ENCODE data around the gene ATP5MG. TPM values are rescaled to one million over a fixed set of nuclear protein-coding genes. Genes with fewer than 3 reads are reported as not detected.

Gene ATP5MG
- total RNA-seq, 4 donors from 2014 or later: 44.2 to 65.0 (median 48.8) TPM

- no peak for TF ChIP-seq POLR2A (IDR thresholded peaks at IDR 0.05)
- TF ChIP-seq, protein P1, sequence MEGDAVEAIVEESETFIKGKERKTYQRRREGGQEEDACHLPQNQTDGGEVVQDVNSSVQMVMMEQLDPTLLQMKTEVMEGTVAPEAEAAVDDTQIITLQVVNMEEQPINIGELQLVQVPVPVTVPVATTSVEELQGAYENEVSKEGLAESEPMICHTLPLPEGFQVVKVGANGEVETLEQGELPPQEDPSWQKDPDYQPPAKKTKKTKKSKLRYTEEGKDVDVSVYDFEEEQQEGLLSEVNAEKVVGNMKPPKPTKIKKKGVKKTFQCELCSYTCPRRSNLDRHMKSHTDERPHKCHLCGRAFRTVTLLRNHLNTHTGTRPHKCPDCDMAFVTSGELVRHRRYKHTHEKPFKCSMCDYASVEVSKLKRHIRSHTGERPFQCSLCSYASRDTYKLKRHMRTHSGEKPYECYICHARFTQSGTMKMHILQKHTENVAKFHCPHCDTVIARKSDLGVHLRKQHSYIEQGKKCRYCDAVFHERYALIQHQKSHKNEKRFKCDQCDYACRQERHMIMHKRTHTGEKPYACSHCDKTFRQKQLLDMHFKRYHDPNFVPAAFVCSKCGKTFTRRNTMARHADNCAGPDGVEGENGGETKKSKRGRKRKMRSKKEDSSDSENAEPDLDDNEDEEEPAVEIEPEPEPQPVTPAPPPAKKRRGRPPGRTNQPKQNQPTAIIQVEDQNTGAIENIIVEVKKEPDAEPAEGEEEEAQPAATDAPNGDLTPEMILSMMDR (IDR thresholded peaks at IDR 0.05): no peak
- H3K4me3 ChIP-seq: no peak overlapping the region
- intact Hi-C loops (cut with DNase I): no loop called here
- H3K4me1 ChIP-seq: peaks cover 0 to 20% (median 0%) of the 10 kb centered on the region in 3 donors
- peaks cover 0 to 11% (median 0%) of the 10 kb centered on the region in 3 donors for H3K36me3 ChIP-seq
- WGBS, 2 donors: 86 to 88% methylated on average over 4 of the region's 4 CpGs
- no peak overlapping the region for H3K27ac ChIP-seq
- DNase-seq: no peak
- no peaks in the 10 kb centered on the region for H3K9me3 ChIP-seq
- no peaks in the 10 kb centered on the region for H3K27me3 ChIP-seq
Measured at GRCh38 chr11:118449316-118449918, 48.0 kb downstream of the ATP5MG start.

DNA sequence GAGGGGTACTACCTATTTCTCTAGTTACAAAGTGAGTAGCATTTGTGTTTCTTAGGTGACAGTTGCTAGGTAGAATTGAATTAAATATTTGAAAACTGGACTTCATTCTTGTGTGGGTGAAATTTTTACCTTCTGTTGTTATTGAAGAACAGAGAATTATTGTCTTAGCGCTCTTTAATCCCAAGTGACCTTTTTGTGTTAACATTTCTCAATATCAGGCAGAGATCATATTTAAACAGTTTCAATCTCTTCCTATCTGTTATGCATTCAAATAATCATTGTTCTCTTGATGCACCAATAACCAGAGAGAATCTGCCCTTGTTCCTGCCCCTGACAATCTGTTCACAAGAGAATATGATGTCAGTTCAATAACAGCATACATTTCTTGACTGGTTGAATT is 49.0 kb downstream of the ATP5MG start:
- Histone ChIP-seq H3K36me3 (peaks cover 0 to 11% (median 0%) of the 10 kb centered on the region in 3 donors), H3K4me3 (no peak overlapping the region), H3K9me3 (no peaks in the 10 kb centered on the region), H3K27me3 (no peaks in the 10 kb centered on the region), H3K27ac (no peak overlapping the region), H3K4me1 (peaks cover 0 to 17% (median 0%) of the 10 kb centered on the region in 3 donors)
- TF ChIP-seq, protein P1 (IDR thresholded peaks at IDR 0.05): no peak
- no peak for TF ChIP-seq POLR2A (IDR thresholded peaks at IDR 0.05)
- DNase-seq: no peak
- intact Hi-C loops (cut with DNase I): no loop called here
- WGBS, 2 donors: 72 to 94% methylated on average over 1 of the region's 1 CpG

Other genes with a start within 250 kb of the ATP5MG start
- 1 to 10 TPM in 3 of 4 donors, under 1 TPM in 1; 0.87 to 4.2 (median 1.3) TPM for gene SCN4B, start 248.8 kb upstream of the ATP5MG start, total RNA-seq
- gene SCN2B, start 225.0 kb upstream of the ATP5MG start, total RNA-seq: 1 to 10 TPM in 1 of 4 donors, under 1 TPM in 1, not detected in 2; 0.38 to 1.1 TPM
- gene JAML, start 176.6 kb upstream of the ATP5MG start, total RNA-seq: 10 to 100 TPM in 2 of 4 donors, 1 to 10 TPM in 2; 2.2 to 17.9 (median 9.5) TPM
- gene MPZL3, start 149.2 kb upstream of the ATP5MG start, total RNA-seq: 10 to 100 TPM; 17.4 to 44.4 (median 32.4) TPM
- 100 to 1,000 TPM; 249 to 491 (median 352) TPM for gene MPZL2, start 137.3 kb upstream of the ATP5MG start, total RNA-seq
- 1 to 10 TPM; 1.9 to 7.8 (median 3.1) TPM for gene CD3E, start 96.9 kb upstream of the ATP5MG start, total RNA-seq
- gene CD3D, start 58.9 kb upstream of the ATP5MG start, total RNA-seq: 10 to 100 TPM in 1 of 4 donors, 1 to 10 TPM in 3; 5.7 to 11.8 (median 7.2) TPM
- 1 to 10 TPM in 3 of 4 donors, under 1 TPM in 1; 0.85 to 4.0 (median 1.4) TPM for gene CD3G, start 57.3 kb upstream of the ATP5MG start, total RNA-seq
- gene UBE4A, start 42.0 kb upstream of the ATP5MG start, total RNA-seq: 10 to 100 TPM; 21.9 to 36.0 (median 33.2) TPM
- gene KMT2A, start 34.9 kb downstream of the ATP5MG start, total RNA-seq: 10 to 100 TPM; 22.0 to 54.0 (median 29.0) TPM
- gene TTC36, start 125.9 kb downstream of the ATP5MG start, total RNA-seq: under 1 TPM in 2 of 4 donors, not detected in 2; 0.38 to 0.47 TPM
- gene TMEM25, start 129.6 kb downstream of the ATP5MG start, total RNA-seq: 10 to 100 TPM in 3 of 4 donors, 1 to 10 TPM in 1; 7.0 to 18.0 (median 15.3) TPM
- gene IFT46, start 164.3 kb downstream of the ATP5MG start, total RNA-seq: 10 to 100 TPM; 13.2 to 25.2 (median 18.6) TPM
- 10 to 100 TPM; 67.8 to 81.6 (median 78.1) TPM for gene ARCN1, start 170.8 kb downstream of the ATP5MG start, total RNA-seq
- gene PHLDB1, start 206.0 kb downstream of the ATP5MG start, total RNA-seq: 10 to 100 TPM in 3 of 4 donors, 1 to 10 TPM in 1; 6.7 to 29.8 (median 21.2) TPM